GM12864 (cell line): ENCODE data around the gene CLDN1.
"Not testable (repeated sequence)": the region's sequence is repeated elsewhere in the genome, so short reads cannot be mapped to it uniquely, and the experiment has no call there.

Source experiments
- DNase-seq: peaks from one replicate; pipeline ENCODE4 v3.0.0-alpha.2; 2011; ENCODE audit warnings: low read depth
- H3K4me3 ChIP-seq: 2 replicates; pipeline ENCODE4 v1.5.1; 2011; ENCODE audit warnings: mild to moderate bottlenecking, low read depth, low read length, control low read depth
- CTCF ChIP-seq: IDR thresholded peaks from 2 replicates; pipeline ENCODE4 v1.5.1; 2011; ENCODE audit warnings: low read depth, mild to moderate bottlenecking, moderate library complexity, low read length, control low read depth, inconsistent platforms; ENCODE audit errors: missing control alignments

Gene CLDN1

DNA sequence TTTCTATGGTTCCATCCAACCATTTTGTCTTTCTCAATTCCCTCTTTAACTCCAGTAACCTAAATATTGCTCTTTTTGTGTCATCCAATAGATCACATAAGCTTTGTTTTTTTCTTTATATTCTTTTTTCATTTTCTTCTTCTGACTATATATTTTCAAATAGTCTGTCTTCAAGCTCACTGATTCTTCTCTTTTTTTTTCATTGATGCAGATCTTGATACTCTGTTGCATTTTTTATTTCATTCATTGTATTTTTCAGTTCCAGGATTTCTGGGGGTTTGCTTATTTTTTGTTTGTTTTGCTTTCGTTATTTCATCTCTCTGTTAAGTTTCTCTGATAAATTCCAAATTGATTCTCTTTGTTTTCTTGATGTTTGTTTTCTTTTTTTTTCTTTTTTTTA is 36.2 kb downstream of the CLDN1 start:
- no peak for TF ChIP-seq CTCF
- no peak for DNase-seq
- H3K4me3 ChIP-seq, result no peak overlapping the region

- TF ChIP-seq CTCF, result no peak
- H3K4me3 ChIP-seq, result no peak overlapping the region
- no peak for DNase-seq
Observed at GRCh38 chr3:190281308-190282051, 40.8 kb downstream of the CLDN1 start.

- DNase-seq, result no peak
- no peak for TF ChIP-seq CTCF
- no peak overlapping the region for H3K4me3 ChIP-seq
Observed at GRCh38 chr3:190279690-190280089, 42.6 kb downstream of the CLDN1 start.

DNA sequence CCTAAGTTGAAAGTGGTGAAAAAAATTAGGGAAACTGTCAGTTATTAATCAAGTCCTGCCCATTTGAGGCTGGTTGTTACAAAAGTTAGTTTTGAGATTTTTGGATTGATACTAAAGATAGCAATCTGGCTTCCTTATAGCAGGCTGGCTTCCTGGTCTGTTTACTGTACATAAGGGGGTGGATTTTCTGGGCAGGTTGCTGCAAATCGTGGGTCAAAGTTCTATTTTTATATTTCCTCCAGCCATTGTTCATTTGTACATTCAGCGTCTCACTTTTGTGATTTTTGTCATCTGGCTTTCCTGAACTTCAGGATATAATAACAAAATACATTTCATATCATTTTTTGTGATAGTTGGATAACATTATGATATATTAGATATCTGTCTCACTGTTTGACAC is 49.5 kb downstream of the CLDN1 start:
- TF ChIP-seq CTCF, result no peak
- no peak overlapping the region for H3K4me3 ChIP-seq
- no peak for DNase-seq

- DNase-seq, result no peak
- no peak for TF ChIP-seq CTCF
Observed at GRCh38 chr3:190269101-190269500, 53.1 kb downstream of the CLDN1 start.

GRCh38 chr3:190267464-190267863 is 54.8 kb downstream of the CLDN1 start:
- DNase-seq, H3K4me3 ChIP-seq: not testable (repeated sequence)

More at GRCh38 chr3:190269101-190269500, 53.1 kb downstream of the CLDN1 start:
- H3K4me3 ChIP-seq, result no peak overlapping the region

DNA sequence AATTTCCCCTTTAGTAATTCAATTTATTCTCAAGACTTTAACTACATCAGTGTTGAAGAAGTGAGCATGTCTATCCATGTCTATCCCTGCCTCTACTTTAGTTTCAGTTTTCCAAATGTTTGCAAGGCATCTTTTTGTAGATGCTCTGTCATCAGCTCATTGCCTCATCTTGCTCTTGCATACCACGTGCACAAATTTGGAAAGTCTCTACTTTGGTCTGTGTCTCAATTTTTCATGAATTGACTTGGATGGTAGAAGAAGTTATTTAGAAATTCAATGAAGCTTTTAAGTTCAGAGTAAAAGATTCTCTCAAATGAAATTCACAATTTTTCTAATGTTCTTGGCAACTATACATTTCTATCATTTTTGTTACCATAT is 55.3 kb downstream of the CLDN1 start:
- no peak for DNase-seq

More for the DNA sequence above, 55.3 kb downstream of the CLDN1 start:
- H3K4me3 ChIP-seq, result no peak overlapping the region
- TF ChIP-seq CTCF, result no peak
